Stimulated activated CD4-positive, alpha-beta T cell treated with anti-CD3 and anti-CD28 coated beads, Interleukin-4, amount 100 ng/mL, for 4 hours (primary cell): ENCODE data around the gene MTFMT.
"Not testable (repeated sequence)": the region's sequence is repeated elsewhere in the genome, so short reads cannot be mapped to it uniquely, and the experiment has no call there.

ENCODE experiments used
- DNase-seq, 2 experiments: peaks; one replicate each; pipeline ENCODE4 v3.0.0-alpha.2; 2020

Gene MTFMT

DNA sequence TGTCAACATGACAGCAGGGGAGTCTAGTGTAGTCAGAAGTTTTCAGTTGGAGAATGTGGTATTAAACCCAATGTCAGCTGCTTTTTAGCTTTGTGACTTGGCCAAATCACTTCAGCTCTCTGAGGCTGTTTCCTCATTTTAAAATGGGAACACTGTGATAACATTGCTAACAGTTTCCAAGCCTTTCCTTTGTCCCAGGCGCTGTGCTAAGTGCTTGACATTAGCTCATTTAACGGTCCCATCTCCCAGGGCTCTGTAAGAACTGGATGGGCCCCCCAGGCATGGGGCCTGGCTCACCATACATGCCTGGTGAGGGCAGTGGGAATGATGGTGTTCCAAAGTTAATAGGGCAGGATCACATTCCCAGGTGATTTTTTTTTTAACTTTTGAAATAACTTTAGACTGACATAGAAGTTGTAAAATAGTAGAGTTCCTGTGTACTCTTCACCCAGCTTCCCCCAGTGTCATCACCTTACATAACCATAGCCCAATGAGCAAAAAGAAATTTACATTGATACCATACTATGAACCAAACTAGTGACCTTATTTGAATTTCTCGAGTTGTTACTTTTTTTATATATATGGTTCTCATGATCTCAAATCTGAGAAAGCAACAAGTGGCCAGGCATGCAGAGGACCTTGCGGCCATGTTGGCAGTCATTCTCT lies 30.6 kb upstream of the MTFMT start:
- no peak for DNase-seq

DNA sequence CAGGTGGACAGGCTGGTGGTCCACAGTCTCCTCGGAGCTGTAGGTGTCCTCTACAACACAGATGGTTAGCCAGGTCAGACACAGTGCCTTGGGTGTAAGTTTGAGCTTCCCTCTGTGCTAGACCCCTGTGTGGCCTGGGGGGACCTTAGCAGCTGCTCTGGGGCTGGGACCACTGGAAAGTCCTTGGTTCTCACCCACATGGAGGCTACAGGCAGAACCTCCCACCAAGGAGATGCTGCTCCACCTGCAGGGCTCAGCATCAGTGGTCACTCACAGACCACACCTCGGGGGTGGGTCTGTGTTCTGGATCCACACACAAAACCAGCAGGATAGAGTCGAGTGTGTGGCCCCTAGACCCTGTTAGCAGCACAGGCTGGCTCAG lies 29.9 kb upstream of the MTFMT start:
- no peak for DNase-seq

DNA sequence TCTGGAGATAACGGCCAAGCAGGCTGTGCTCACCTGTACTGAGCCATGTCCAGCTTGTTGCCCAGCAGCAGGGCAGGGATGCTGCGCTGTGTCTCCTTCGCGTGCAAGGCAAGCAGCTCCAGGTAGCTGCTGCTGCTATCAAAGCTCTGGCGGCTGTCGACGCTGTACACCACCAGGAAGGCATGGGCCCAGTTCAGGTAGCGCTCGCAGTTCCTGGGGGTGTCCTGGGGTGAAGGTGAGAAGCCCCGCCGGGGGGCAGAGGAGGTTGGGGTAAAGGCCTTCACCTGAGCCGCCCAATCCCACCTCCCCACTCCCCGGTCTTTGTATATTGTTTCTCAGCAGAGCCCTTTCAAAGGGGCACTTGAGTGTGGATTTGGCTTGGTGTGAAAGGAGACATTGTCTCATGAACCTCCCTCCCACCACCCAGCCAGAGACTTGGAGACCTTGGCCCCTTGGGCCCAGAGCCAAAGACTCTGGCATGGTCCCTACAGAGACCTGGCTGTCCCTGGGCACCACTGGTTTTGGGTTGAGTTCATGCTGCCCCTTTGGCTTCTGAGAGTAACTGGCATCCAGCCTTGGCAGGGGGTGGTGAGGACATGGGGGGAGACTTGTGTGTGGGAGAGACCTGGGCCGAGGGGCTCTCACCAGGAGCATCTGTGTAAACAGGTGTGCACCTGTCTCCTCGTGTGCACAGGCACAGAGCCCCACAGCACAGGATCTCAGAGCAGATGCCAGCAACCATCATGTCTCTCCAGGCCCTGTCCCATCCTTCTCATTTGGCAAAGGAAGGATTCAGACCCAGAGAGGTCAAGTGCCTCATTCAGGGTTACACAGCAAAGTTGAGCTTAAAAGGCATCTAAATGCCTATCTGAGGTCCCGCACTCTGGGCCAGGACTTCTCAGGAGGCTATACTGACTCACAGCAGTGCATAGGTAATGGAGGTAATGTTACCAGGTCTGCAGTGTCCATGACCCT lies 29.2 kb upstream of the MTFMT start:
- no peak for DNase-seq

DNA sequence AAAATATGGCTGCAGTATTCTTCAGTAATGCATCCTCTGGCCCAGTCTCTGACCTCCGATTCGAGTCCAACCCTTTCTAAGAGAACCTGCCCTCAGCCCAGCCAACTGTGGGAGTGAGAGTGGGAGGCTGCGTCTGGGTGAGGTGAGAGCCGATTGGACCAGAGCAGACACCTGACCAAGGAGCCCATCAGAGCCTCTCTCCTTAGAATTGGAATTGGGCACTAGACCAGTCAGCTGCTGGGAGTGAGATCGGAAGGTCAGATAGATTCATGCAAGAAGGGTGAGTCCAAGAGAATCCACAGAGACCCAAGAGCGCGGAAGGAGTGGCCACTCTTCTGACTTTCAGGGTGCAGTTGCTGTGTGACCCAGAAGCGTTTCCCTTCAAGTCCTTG lies 28.1 kb upstream of the MTFMT start:
- no peak for DNase-seq

DNA sequence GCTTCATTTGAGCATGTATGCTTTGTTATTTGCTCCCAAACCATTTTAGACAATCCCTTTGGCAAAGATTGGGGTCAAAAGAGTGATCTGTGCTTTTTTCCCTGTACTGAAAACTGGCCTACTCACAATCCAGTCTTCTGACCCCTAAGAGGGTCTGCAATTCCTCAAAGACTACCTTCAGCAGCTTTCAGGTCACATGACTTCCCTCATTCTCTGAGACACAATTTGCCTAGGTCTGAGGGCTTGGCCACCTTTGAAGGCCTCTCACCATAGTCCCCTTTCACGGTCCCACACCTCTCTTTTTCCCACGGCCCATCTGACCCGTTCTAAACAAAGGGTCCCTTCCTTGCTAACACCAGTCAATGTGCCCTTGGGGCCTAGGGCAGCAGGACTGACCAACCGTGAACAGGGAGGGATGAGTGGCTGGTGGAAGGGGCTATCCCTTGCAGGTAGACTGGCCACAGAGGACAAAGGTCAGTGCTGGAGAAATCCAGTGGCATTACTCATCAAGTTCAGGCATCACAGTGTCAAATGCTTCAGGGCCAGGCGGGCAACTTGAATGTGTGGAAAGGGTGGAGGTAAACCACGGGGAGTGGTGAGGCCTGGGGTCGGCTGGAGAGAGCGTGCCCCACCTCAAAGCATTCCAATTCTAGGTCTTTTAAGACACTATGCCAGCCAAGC lies 27.6 kb upstream of the MTFMT start:
- no peak for DNase-seq

DNA sequence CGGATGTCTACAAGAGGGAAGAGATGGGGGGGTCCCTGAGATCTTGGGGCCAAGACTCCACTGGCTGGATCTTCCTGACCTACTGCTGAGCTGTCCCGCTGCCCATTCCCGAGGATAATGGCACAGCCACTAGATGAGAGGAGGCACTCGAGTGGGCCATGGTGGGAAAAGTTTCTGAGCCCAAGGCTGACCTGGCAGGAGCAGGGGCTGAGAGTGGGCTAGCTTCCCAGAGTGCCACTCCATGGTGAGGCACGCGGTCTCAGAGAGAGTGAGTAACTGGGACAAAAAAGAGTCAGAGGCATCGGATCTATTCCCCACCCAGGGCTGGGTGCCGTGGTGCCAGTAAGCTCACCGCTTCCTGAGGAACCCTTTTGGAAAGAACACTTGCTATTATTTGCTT lies 26.7 kb upstream of the MTFMT start:
- DNase-seq = no peak

DNA sequence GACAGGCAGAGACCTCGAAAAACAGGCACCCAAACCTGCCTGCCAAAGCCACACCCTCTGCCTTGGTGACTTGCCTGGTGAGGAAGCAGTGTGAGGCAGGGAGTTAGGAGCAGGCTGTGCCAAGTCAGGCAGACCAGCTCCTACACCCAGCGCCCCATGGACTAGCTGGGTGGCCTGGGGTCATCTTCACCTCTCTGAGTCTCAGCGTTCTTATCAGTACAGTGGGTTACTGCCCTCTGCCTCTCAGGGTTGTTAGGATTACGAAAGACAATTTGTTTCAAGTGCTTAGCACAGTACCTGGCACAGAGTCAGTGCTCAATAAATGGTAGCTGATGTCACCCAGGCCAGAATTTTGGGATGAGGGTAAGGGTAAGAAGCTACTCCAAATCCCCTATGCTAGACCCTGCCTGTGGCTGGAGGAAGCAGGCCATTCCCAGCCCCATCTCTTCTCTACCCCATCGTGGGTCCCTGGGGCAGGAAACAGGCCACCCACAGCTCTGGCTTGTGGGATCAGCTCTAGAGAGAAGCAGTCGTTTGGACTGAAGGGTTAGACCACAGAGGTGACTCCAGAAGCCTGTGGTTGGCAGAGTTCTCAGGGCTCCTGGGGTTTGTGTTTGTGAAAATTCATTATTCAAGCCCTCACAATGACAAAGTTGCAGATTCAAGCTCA lies 25.9 kb upstream of the MTFMT start:
- DNase-seq = no peak

DNA sequence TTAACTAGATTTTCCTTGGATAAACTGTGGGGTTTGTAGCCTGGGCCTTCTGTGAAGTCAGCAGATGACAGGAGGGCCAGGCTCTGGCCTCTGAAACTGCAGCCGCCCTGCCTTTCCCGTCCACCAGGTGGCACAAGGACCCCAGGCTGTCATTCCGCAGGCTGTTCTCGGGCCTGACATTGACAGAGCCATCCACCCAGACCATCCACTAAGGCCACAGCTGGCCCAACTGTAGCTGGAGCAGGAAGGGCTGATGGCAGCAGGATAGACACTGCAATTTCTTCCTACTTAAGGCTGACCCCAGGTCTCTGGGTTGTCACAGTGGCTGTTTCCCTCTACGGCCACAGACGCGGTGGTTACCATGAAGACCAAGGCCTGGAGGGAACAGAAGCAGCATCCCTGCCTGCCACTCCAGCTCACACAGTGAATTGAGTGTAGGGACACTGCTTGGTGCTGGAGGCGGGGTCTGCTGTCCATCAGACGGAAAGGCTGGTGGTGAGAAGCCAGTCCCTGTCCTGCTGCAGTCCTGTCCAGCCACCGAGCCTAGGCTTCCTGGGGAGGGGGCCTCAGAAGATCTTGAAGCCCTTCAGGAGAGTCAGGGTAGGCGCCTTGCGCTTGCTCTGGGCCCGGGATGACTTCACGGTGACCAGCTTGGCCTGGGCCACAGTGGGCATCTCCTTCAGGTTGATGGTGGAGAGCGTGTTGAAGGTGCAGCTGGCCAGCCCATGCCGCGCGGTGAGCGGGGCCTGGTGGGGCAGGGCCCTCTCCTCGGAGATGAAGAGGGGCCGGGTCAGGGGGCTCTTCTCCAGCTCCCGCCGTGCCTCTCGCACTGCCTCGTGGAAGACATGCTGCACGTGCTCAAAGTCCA lies 25.1 kb upstream of the MTFMT start:
- peak; percentile 15 to 42 for DNase-seq

DNA sequence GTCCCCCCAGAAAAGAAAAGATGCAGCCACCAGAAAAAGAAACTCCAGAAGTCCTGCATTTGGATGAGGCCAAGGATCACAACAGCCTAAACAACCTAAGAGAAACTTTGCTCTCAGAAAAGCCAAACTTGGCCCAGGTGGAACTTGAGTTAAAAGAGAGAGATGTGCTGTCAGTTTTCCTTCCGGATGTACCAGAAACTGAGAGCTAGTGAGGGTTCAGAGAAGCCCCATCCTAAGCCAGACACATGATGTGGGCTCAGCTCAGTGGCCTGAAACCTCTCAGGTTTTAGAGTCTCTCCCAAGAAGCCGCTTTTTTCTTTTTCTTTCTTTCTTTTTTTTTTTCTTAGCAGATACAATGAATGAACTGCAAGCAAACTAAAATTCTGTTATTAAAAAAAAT lies 23.5 kb upstream of the MTFMT start:
- no peak for DNase-seq

DNA sequence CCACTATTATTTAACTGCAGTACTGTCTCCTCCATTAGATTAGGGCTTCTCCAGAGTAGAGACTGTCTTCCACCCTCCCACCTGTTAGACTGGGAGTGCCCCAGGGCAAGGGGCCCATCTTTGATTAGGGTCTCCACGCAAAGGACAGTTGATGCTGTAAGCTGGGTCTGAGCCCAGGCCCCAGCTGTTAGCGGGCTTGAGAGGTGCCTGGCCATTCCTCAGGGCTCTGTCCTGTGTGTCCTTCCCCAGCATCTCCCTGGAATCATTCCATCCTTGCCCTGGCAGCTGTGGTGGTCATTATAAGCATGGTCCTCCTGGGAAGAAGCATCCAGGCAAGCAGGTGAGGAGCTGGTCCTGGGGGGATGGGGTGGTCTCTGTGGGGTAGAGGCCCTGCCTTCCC lies 21.8 kb upstream of the MTFMT start:
- no peak for DNase-seq

DNA sequence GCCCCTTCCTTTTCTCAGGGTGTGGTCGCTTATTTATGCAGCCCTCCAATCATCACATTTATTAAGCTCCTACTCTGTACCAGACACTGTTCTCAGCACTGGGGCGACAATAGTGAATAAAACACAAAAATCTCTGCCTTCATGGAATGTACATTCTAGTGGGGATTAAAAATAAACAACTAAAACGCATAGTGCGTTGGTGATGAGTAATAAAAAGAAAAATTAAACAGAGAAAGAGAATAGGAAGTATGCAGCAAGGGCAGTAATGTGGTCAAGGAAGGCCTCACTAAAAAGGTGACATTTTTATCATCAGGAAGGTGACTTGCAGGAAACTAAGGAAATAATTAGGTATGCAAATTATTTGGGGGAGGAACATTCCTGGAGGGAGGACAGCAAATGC lies 20.8 kb upstream of the MTFMT start:
- no peak for DNase-seq

DNA sequence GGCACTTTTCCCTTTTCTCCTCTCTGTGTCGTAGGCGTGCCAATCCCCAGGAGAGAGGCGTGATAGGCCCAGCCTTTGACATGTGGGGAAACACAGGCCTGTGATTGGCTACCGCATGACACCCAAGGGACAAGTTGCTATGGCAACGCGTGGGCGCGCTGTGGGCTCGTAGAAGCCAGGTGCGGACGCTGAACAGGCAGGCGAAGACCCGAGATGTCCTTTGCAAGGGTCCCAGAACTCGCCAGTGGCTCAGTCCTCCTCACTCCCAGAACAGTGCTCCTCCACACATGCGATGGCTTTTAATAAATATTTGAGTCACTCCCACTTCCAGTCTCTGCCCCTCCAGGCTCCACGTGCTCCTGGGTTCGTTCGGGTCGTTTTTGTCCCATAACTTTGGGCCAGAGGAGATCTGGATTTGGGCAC lies 20.0 kb upstream of the MTFMT start:
- DNase-seq = peak; percentile 87 to 90

DNA sequence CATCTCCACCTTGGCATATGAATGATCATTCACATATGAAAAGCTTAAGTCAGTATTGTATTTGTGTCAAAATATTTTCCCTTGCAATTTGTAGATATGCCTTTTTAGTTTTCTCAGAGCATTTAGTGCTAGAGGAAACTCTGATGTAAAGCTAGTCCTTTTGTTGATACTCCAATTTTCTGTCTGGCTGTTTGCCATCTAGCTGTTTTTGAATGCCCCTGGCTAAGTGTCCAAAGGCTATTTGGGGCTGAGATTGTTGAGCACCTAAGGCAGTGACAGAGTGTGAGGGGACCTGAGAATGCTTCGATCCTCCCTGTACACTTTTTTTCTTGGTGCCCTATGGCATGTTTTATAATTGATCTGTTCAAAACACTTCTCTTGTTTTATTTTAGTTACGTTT lies 18.8 kb upstream of the MTFMT start:
- no peak for DNase-seq

DNA sequence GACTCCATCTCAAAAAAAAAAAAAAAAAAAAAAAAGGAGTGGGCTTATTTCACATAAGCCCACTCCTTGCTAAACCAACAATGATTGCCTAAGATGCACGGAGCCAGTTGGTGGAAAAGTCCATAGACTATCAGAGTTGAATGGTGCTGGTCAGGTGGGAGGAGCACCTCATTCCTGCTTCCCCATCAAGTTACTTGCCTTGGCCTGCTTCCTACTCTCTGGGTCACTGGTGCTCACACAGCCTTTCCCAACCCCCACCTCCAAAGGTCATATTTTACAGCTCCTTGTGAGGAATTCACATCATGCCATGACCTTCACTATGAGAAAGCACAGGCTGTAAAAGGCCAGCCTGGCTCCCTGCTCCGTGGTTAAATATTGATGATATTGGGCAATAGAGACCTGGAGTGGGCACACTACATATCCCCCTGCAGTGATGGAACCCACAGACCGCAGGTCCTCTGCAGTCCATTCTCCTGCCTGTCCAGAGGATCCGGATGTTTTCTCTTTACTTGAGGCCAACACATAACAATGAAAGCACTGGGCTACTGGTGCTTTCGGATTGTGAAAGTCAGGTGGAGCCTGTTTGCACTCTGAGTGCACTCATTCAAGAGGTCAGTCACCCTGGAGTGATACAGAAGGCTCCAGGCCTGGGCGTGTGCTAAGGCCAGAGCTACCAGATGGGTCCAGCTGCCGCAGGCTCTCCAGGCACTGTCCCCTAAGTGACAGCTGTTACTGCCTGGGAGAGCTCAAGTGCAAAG lies 15.5 kb upstream of the MTFMT start, which contains the start of gene SLC51B:
SLC51B (plus strand) TSS at position 664 of the 758 bp plus-strand sequence. CDS start 4,618 bp downstream, outside the sequence.
- no peak for DNase-seq

DNA sequence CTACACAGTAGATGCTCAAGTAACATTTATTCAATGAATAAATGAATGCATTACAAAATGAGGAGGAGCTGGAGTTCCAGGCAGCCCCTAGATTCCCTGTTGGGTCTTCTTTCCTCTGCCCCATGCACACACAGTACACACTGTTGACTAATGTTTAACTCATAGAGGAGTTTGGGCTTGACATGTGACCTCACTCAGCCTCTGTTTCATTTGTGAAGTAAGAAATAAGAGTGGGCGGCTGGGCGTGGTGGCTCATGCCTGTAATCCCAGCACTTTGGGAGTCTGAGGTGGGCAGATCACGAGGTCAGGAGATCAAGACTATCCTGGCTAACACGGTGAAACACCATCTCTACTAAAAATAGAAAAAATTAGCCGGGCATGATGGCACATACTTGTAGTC lies 14.8 kb upstream of the MTFMT start:
- DNase-seq = not testable (repeated sequence)

DNA sequence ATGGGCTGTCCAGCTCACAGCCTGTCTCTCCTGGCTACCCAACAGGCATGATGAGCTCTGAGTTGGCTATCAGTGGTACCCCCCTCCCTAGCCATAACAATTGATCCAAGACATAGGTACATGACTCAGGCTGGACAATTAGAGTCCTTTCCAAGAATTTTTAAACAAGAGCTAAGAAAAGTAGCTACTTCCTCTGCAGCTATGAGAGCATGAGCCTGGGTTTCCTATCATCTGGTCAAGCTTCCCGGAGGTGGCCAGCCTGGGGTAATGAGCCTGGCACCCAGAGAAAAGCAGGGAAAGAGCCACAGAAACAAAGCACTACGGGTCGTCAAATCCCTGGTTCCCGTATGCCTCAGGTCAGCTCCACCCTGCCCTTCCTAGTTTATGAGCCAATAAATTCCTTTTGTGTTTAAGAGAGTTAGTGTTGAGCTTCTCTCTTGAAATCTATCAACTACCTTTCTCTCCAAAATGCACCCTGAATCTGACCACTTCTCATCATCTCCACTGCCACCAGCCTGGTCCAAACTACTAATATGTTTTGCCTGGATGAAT lies 13.4 kb upstream of the MTFMT start:
- no peak for DNase-seq

DNA sequence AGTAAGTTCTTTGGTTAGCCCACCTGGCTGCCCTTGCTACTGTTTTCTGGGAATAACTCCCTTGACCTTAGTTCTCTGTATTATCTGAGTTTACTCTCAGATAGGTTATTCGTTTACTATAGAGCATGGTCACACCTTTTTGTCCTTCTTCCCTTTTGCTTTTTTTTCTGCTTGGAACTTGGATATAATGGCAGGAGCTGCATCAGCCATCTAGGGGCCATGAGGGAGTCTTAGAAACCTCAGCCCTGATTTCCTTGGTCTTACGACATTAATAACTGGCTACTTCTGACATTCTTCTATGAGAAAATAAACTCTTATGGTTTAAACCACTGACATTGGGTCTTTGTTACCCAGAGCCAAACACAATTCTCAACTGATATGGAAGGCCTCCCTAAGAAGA lies 12.3 kb upstream of the MTFMT start:
- no peak for DNase-seq

DNA sequence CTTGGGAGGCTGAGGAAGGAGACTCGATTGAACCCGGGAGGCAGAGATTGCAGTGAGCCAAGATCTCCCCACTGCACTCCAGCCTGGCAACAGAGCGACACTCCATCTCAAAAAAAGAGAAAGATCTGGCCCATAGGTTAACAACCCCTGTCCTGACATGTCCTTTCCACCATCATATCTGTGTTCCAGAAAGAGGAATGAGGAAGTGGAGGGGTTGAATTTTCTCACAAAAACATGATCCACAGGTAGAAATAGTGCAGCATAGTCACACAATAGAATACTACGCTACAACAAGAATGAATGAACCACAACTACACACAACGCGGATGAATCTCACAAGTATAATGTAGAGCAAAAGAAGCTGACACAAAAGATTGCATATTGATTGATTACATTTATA lies 11.0 kb upstream of the MTFMT start:
- no peak for DNase-seq

DNA sequence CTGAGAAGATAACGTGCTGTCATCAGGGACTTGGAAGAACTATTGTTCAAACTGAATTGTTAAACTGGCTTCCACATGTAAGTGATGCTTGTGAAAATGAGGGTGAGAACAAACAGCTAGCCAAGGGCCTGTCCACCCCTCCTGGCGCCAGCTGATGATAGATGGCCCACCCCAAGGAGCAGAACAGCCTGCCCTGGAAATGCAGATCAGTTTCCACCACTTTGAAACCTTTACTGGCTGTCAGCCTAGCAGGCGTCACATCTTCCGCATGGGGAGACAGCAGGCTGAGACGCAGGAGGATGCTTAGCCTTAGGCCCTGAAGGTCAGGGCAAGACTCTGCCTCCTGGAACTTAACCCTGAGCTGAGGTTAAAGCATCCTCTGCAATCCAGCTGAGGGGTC lies 9.4 kb upstream of the MTFMT start:
- DNase-seq = no peak

DNA sequence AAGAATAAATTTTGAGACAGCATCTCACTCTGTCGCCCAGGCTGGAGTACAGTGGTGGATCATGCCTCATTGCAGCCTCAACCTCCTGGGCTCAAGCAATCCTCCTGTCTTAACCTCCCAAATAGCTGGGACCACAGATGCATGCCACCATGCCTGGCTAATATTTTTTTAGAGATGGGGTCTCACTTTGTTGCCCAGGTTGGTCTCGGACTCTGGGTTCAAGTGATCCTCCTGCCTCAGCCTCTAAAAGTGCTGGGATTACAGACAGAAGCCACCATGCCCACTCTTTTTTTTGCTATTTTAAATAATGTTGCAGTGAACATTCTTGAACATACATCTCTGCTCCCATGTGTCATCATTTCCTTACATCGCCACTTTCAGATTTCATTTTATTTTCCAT lies 9.0 kb upstream of the MTFMT start:
- no peak for DNase-seq

DNA sequence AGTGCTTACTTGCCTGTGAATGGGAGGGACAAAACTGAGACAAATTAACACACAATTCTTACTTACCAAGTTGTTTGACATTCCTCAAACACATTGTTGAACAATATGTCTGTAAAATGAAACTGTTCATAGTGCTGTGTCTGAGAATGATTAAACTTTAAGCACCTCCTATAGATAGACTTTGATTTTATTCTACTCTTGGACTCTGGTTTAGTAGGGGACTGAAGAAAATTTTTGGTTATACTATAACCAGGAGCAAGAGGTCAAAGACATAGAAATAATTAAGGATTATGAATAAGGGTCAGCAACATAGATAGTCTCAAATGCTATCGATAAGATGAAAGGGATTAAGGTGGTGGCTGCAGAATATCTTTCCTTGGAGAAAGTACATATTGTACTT lies 7.9 kb upstream of the MTFMT start:
- DNase-seq = no peak
